Lung (tissue), 12 donors: ENCODE results near the gene MSI1. TPM values are rescaled to one million over a fixed set of nuclear protein-coding genes. Genes with fewer than 3 reads are reported as not detected.

Experiments
- ATAC-seq: fragments of 200-7000 bp; cut with Tn5 transposase; one replicate; pipeline ENCODE4 v1.9.1; 2020; ENCODE audit warnings: moderate number of reproducible peaks; ENCODE audit not compliant: insufficient read depth, low FRiP score
- DNase-seq, 3 donors: peaks; one replicate each; pipeline ENCODE4 v3.0.0-alpha.2; 2013 to 2017
- H3K27ac ChIP-seq, 2 donors: one replicate each; pipeline ENCODE4 v1.5.1; 2013; ENCODE audit warnings: mild to moderate bottlenecking in 2 of 2, moderate library complexity in 2 of 2, control low read depth in 1 of 2, inconsistent platforms in 1 of 2, low read depth in 1 of 2, low read length in 1 of 2
- H3K27me3 ChIP-seq, 3 donors: one replicate each; pipeline ENCODE4 v1.5.1; 2013; ENCODE audit warnings: low read length in 2 of 3; ENCODE audit not compliant: control insufficient read depth in 3 of 3, insufficient read depth in 3 of 3
- H3K36me3 ChIP-seq, 4 donors: one replicate each; pipeline ENCODE4 v1.5.1; 2013; ENCODE audit warnings: low read length in 4 of 4, mild to moderate bottlenecking in 1 of 4, moderate library complexity in 1 of 4; ENCODE audit not compliant: control insufficient read depth in 4 of 4, insufficient read depth in 4 of 4
- H3K4me1 ChIP-seq, 5 donors: one replicate each; pipeline ENCODE4 v1.5.1; 2013; ENCODE audit warnings: low read length in 5 of 5, mild to moderate bottlenecking in 2 of 5, moderate library complexity in 1 of 5; ENCODE audit not compliant: control insufficient read depth in 5 of 5, insufficient read depth in 5 of 5
- H3K4me3 ChIP-seq: one replicate; pipeline ENCODE4 v1.5.1; 2013; ENCODE audit warnings: mild to moderate bottlenecking, control low read depth, moderate library complexity
- H3K9ac ChIP-seq, 2 donors: one replicate each; pipeline ENCODE4 v1.5.1; 2013; ENCODE audit warnings: low read length in 2 of 2, control low read depth in 1 of 2; ENCODE audit not compliant: insufficient read depth in 1 of 2
- H3K9me3 ChIP-seq, 4 donors: one replicate each; pipeline ENCODE4 v1.5.1; 2013; ENCODE audit warnings: low read length in 3 of 4, mild to moderate bottlenecking in 1 of 4, moderate library complexity in 1 of 4; ENCODE audit not compliant: control insufficient read depth in 4 of 4, insufficient read depth in 3 of 4
- CTCF ChIP-seq: IDR thresholded peaks from 2 replicates; pipeline ENCODE4 v1.5.1; 2012; ENCODE audit warnings: mild to moderate bottlenecking; ENCODE audit errors: control extremely low read depth, extremely low read depth
- WGBS, 2 donors: extraction: QIAGEN DNeasy Blood & Tissue Kit; methylation state at CpG; one replicate each; pipeline ENCODE4 v1.1.7; 2013; 5-methylcytosine and 5-hydroxymethylcytosine counted together
- polyA plus RNA-seq, 2 donors: library from polyadenylated mRNA; stranded (reverse); fragments of 200-250 nt; gene quantifications; one replicate each; pipeline ENCODE4 v1.2.1, GENCODE V29; 2013
- total RNA-seq, 2 donors: library from RNA; depleted of rRNA in 1 of 2; stranded (reverse); fragments of >200 nt in 1 of 2; gene quantifications; one replicate each; pipeline ENCODE4 v1.2.1, GENCODE V29; 2014 to 2021
- donor health status: control.
- donor health status: control.
- donor health status: Bipolar disorder and iron deficiency.
- donor health status: healthy.
- donor health status: DM: yes; HTN: yes; CAD: no.

MSI1 gene
- total and polyA plus RNA-seq, 4 donors = 0.18 to 3.5 (median 0.58) TPM

- H3K27ac ChIP-seq = no peak overlapping the region
- H3K9ac ChIP-seq = no peak overlapping the region
- H3K9me3 ChIP-seq = peaks cover 0 to 4% (median 0%) of the 10 kb centered on the region in 4 donors
- H3K27me3 ChIP-seq = peaks cover 0 to 5% (median 4%) of the 10 kb centered on the region in 3 donors
- H3K4me3 ChIP-seq = no peak overlapping the region
- no peaks in the 10 kb centered on the region for H3K36me3 ChIP-seq
- ATAC-seq = peak; percentile 80
- H3K4me1 ChIP-seq = no peaks in the 10 kb centered on the region
- peak; percentile 71 to 84 (median 78) for DNase-seq
- no peak for TF ChIP-seq CTCF
- 20 to 27% methylated on average over 18 of the region's 18 CpGs for WGBS, 2 donors
Measured at GRCh38 chr12:120394483-120395367, 25.8 kb upstream of the MSI1 start.

- Histone ChIP-seq H3K4me3 (no peak overlapping the region), H3K27ac (no peak overlapping the region), H3K9me3 (peaks cover 0 to 4% (median 0%) of the 10 kb centered on the region in 4 donors), H3K4me1 (peaks cover 0 to 2% (median 0%) of the 10 kb centered on the region in 5 donors), H3K9ac (no peak overlapping the region), H3K36me3 (no peaks in the 10 kb centered on the region), H3K27me3 (peaks cover 0 to 6% (median 2%) of the 10 kb centered on the region in 3 donors)
- TF ChIP-seq CTCF = no peak
- no peak for DNase-seq
- 98% methylated on average over 1 of the region's 1 CpG; no CpG with 5 or more reads in 1 of the 2 donors for WGBS, 2 donors
- no peak for ATAC-seq
Measured at GRCh38 chr12:120390540-120391120, 21.7 kb upstream of the MSI1 start.

GRCh38 chr12:120388691-120389481, 19.9 kb upstream of the MSI1 start:
- WGBS, 2 donors = 11% methylated on average over 24 of the region's 24 CpGs
- ATAC-seq = no peak
- no peak for TF ChIP-seq CTCF
- peaks cover 0 to 2% (median 0%) of the 10 kb centered on the region in 5 donors for H3K4me1 ChIP-seq
- H3K4me3 ChIP-seq = no peak overlapping the region
- H3K27ac ChIP-seq = no peak overlapping the region
- DNase-seq = peak; percentile 47 to 65 (median 50)
- peaks cover 0 to 4% (median 0%) of the 10 kb centered on the region in 4 donors for H3K9me3 ChIP-seq
- H3K36me3 ChIP-seq = no peaks in the 10 kb centered on the region
- H3K27me3 ChIP-seq = peaks cover 0 to 6% (median 2%) of the 10 kb centered on the region in 3 donors
- H3K9ac ChIP-seq = no peak overlapping the region
